ENCODE data around the gene TMA7.

Gene TMA7

DNA sequence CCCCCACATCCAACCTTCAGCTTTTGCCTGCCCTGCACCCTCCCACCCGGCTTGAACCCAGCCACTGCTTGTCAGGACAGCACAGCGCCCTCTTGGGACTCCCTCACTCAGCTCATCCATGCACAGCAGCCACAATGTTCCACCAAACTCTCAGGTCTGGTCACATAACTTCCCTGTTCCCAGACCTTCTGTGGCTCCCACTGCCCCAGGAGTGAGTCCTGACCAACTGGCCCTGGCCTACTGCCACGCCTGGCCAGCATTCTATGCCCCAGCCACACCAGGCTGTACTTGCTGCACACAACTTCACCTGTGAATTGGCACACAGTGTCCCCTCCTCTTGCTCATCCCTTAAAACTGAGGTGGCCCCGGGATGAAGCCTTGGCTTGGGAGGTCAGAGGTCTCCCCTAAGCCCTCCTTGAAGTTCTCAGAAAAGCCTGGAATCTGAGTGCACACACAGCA lies 31.2 kb upstream of the TMA7 start:
- DNase-seq (ENCODE audit: low spot score): no peak

DNA sequence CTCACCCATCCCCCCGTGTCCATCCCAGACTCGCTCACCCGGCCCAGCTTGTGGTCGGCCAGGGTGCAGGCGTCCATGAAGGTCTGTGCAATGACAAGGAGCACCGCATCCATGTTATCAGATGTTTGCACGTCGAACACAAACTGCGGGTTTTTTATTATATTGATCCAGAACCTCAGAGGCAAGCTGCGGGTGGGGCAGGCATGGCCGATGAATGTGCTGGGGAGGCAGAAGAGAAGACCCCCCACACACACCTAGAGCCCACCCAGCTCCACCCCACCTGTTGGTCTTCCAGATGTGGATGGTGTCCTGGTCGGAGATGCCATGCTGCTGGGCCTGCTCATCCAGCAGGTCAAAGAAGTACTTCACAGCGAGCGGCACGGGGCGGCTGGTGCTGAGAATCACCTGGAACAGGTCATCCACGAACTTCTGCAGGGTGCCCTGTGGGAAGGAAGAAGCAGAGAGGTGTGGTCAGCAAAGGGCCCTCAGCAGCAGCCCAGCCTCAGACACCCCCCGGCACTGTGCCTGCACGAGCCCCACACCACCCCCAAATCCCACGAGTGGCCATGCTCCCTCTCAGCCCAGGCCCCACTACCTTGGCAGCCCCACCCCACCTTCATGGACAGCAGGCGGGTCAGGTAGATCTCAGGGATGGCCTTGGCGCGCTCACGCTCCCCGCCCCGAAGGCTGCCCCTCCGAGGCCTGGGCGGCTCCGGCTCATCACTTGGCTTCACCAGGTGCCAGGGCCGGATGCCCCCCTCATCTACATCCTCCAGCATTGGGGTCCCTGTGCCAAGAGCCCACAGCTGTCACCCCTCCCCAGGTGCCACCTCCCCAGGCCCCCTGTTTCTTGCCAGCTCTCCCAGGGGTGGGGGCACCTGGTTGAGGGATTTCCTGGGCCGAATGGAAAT lies 30.5 kb upstream of the TMA7 start:
- no peak for DNase-seq (ENCODE audit: low spot score)

DNA sequence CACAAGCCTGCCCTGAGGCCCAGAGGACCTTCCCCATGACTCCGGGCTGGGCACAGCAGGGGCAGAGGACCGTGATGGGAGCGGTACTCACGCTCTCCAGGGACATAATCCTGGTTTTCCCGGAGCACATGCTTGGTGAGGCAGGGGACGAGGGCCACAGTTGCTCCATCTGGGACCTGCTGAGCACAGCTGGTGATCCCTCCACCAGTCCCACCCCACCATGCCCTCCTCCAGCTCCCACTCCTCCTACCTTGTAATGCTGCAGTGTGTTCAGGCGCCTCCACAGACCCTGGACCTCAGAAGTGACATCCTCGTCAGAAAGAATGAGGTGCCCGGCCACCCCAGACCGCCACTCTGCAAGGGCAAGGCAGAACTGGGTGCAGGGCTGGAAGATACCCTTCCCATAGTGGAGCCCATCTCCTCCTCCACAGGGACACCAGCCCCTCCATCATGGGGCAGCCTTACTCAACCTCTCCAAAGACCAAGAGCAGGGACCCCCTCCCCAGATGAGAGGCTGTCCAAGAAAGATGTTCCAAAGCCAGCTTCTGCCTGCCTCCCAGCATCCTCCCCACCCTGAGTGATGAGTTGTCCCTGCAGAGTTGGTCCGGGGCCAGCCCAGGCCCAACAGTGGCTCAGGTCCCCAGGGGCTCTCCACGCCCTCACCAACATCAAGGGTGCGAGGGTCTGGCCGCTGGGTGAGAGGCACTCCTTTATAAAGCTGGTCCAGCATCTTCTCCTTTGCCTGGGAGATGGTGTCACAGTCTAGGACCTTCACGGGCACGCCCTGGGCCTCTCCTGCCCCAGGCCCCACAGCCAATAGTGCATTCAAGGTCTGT lies 29.6 kb upstream of the TMA7 start:
- DNase-seq (ENCODE audit: low spot score): no peak

DNA sequence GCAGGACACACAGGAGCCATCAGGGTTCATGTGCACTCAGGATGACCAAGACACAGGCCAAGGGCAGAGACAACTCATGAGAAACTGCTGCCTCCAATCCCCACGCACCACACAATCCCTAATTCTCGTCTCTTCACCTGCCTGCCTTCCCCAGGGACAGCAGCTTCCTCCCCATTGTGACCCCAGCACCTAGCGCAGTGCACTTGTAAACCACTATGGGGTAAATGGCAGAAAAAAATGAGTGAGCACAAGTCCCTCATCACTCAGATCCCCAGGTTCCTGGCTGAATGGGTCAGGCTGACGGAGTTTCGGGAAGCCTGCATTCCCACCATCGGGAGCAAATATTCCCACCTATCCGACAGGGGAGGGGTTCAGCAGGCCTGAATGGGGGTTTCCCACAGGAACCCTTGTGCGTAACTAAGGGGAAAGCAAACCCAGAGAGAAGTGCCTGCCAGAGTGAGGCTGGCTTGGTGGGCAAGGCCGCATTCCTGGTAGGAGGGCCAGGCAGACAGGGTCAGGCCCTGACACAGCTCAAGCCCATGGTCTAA lies 28.9 kb upstream of the TMA7 start:
- DNase-seq (ENCODE audit: low spot score): no peak

DNA sequence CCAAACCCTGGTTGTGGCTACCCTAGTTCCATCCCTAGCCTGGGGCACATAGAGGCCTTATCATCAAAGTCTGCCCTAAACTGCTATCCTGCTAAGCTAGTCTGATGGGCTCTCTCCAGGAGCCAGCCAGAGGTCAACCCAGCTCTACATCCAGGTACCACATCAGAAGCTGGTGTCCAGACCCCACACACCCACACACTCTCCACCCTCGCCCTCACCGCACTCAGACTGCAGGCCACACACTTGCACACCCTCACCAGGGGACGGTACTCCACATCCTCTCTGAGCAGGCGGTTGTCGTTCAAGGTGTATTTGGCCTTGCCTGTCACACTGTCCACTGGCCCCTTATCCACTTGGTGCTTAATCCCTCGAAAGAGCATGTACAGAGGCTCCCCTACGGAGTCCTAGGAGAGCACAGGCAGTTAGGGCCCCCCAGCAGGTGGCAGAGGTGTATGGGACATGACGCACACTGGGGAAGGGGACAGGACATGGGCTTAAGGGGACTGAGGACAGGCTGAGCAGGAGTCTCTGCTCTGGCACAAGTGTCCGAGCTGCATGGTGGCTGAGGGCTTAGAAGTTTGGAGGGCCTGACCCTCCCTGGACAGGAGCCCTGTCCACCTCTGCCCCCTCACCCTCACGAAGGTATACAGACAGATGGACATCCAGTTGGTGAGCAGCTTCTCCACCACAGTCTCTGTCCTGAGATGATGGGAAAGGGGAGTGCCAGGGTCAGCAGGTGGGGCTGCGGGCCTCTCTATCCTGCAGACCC lies 28.3 kb upstream of the TMA7 start:
- no peak for DNase-seq (ENCODE audit: low spot score)

DNA sequence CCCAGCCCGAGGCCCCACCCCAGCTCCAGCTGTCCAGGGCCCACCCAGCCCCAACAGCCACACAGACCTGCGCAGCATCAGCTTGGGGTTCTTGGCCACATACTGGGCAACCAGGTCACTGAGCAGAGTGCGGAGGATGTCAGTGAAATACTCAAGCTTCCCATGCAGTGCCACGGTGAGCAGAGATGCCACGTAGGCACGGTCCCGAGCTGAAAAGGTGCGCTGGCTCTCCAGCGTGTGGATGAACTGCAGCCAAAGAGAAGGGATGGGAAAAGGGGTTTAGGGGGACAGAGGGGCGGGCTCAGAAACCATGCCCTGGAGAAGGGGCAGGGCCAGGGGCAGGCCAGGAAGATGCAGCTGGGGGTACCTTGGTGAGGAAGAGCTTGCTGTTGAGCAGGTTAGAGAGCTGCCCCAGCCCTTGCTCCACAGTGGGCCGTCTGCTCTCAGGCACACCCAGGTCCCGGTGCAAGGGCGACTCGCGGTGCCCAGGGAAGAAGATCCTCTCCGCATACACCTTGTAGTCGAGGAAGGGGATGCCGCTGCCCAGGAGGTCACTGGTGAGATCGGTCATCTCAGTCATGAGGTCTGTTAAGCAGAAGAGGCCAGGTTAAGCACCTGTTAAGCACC lies 27.6 kb upstream of the TMA7 start:
- no peak for DNase-seq (ENCODE audit: low spot score)

DNA sequence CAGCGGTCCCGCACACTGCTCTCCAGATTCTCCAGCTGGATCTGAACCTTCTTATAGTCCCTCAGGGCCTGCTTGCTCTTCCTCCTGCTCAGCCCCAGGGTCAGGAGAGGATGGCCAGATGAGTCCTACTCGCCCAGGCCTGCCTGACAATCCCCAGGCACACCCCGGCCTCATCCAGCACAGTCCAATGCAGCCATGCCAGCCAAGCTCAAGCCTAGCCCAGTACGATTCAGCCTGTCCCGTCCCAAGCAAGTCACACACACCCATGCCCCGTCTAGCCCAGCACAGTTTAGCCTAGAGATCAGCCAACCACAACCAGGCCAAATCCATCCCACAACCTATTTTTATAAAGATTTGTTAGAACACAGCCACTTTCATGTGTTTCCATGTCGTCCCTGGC lies 27.0 kb upstream of the TMA7 start:
- no peak for DNase-seq (ENCODE audit: low spot score)

DNA sequence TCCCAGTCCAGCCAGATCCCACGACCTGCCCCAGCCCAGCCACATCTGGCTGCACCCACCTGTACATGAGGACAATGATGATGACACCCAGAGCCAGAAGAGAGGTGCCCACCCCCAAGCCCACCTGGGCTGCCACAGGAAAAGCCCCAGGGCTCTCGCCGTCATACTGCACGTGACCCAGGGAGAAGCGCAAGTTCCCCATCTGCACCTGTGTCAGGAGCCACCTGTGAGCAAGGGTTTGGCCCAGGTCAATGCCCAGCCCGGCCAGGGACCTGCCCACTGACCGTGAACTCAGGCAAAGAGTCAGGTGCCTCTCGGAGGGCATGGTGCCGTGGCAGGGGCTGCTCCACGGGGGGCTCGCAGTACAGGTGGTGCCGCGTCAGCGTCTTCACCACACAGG lies 26.4 kb upstream of the TMA7 start:
- no peak for DNase-seq (ENCODE audit: low spot score)

DNA sequence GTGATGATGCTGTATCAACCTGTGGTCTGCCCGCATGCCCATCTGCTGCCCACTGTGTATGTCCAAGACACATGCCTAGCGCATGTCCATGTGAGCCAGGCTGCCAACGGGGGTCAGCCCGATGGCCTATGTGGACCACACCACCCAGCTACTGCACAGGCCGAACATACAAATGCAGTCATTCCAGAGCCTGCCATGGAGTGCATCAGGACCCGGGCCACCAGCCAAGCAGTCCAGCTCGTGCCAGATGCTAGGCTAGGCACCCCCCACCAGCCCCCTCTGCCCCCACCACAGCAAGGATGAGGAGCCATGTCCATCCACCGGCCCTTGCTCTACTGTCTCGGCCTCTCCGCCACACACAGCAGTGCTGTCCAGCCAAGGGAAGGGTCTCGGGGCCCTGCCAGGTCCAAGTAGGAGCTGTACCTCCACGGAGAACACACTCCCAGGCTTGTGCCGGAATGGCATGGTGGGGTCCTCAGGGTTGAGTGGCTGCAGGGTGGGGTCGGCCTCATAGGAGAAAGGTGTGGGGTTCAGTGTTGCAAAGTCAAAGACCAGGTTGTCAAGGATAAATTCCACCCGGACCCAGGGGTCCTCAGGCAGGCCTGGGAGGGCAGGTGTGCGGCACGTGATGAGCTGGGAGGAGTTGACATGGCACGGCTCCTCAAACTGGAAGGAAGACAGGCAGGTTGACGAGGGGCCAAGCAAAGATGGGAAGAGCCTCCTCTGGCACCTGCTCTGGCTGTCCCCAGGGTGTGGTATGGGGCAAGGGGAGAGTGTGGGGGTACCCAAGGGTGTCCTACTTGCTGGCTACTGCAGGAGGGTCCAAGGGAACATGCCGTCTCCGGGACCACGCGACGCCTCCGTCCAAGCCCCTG lies 25.4 kb upstream of the TMA7 start:
- DNase-seq (ENCODE audit: low spot score): no peak

DNA sequence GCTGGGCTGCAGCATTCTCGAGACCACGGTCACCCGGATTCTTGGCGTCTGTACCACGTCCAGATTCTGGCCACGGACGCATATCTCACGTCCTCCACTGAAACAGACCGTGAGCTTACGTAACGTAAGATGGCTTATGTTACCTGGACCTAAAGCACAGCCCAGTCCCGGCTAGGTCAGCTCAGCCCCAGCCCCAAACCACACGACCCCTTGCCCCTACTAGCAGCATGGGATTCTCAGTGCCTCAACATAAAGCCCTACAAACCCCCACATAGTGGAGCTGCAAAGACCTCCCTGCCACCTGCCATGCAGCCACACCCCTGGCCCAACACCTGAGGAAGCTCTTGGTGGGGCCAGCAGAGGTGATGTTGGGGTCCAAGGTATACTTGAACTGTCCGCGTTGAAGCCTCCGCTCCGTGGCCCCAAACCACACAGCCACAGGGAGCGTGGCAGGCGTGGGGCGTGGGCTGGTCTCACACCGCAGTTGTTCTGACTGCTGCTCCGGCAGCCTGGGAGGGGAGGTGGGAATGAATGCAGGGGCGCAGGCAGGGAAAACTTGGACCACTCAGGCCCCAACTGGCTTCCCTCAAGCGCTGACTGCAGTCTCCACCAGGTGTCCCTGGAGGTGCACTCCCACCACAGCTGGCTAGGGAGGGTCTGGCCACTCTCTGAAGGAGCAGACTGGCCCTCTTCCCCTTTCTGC lies 24.7 kb upstream of the TMA7 start:
- DNase-seq (ENCODE audit: low spot score): no peak

DNA sequence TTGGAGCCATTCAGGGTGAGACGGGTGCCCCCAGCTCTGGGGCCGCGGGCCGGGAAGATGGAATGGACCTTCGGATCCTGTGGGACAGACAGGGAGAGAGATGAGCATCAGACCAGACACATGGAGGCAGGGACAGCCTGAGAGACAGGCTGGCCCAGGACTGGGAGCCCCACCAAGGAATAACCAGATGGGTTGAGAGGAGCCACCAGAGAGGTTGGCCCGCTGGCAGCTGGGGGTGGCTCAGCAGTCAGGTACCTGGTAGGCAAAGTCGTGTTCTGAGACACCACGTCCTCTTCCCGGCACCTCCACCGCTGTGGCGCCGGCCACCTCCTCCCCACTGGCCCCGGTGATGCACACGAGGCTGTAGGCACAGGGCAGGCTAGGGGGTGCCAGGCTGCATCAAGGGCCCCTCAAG lies 24.0 kb upstream of the TMA7 start:
- DNase-seq (ENCODE audit: low spot score): no peak

DNA sequence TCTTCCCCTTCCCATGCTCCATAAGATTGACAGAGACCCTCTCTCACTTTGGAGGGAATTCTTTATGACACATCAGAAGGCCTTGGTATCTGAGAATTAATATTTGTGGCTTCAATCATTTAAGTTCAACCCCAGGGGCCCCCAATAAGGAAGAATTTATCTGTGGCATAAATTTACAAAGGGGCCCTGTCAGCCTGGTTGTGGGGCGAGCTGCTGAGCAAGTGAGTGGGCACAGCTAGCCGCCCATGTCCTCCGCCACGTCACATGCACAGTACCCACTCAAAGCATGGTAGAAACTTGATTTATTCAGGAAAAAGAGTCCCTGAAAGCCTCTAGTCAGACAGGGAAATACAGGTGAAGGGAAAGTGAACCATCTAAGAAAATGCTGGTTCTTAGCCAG lies 23.5 kb upstream of the TMA7 start:
- no peak for DNase-seq (ENCODE audit: low spot score)

DNA sequence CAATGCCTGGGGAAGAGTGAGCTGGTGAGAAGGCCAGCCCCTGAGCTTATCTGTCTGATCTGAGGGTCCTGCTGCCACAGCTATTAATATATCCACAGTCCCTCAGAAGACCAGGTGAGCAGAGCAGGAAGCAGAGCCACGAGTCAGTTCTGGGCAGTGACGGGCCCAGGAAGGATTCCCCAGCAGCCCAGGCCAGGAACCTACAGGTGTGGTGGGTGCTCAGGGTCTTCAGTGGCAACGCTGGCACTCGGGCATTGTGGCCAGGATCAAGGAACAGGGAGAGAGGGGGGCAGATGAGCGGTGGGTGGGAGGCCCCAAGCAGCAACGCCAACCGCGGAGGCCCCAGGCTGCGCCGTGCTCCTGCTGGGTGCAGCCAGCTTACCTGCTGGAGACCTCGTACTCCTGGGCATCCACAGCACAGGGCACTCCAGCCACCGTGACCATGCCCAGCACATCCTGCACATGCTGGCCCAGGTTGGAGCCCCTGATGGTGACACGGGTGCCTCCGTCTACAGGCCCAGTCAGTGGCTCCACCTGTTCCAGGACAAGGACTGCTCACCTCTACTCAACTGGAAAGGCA lies 22.4 kb upstream of the TMA7 start:
- no peak for DNase-seq (ENCODE audit: low spot score)

DNA sequence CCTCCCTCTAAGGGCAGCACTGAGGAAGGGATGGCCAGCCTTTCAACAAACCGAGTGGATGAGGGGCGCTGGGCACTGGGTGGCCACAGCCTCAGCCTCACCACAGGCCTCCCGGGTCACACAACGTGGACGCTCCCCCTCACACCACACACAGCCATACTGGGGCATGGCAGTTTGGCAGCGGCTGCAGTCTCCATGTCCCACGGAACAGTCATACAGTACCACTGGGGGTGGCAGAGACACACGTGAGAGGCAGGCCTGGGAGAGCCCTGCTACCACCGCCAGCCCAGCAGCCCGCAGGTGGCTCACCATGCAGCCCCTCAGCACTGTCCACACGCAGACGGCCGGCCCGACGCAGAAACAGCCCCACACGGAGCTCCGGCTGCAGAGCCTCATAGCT lies 21.9 kb upstream of the TMA7 start:
- no peak for DNase-seq (ENCODE audit: low spot score)

DNA sequence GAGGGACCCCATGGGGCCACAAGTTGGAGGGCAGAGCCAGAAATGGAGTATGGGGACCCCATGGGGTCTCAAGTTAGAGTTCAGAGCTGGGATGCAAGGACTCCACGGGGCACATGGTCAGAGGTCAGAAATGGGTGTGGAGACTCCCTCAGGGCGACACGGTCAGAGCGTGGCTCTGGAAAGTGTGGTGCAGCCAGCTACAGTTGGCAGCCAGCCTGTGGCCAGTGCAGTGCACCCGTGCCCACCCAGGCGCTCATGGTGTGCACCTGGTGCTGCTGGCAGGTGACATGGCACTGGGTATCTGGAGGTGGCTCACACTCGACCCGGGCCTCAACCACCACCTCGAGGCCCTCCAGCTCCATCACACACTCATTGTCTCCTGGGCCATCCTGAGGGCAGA lies 21.4 kb upstream of the TMA7 start:
- DNase-seq (ENCODE audit: low spot score): no peak

DNA sequence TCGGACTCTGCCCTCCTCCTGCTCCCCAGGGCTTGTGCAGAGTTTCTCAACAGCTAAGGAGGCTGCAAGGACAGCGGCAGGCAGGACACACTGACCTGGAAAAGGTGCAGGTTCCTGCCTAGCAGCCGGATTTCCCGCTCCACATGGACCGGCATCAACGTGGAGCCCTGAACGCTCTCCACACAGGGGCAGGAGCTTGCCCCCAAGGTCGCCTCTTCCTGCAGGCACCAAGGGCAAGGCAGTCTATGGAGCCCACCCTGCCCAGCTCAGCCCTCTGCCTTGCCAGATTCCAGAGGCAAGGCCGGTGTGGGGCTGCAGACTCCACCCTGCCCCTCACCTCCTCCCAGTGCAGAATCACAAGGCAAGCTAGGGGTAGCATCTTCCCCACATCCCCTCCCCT lies 20.9 kb upstream of the TMA7 start:
- no peak for DNase-seq (ENCODE audit: low spot score)

DNA sequence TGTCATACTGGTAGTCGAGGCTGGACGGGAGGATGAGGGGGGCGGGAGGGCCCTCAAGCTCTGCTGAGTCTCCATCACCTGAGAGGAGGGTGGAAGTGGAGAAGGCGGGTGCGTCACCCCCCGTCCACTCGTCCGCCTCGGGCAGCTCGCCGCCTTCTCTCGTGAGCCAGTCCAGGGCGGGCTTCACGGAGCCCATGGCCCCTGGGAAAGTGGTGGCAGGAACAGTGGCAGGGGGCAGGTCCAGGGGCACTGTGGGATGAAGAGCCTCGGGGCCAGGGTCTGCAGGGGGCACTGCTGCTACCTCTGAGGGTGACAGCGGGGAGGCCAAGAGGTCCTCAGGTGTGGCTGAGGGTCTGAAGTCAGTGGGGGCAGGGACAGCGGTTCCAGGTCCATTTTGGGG lies 20.5 kb upstream of the TMA7 start:
- DNase-seq (ENCODE audit: low spot score): no peak

DNA sequence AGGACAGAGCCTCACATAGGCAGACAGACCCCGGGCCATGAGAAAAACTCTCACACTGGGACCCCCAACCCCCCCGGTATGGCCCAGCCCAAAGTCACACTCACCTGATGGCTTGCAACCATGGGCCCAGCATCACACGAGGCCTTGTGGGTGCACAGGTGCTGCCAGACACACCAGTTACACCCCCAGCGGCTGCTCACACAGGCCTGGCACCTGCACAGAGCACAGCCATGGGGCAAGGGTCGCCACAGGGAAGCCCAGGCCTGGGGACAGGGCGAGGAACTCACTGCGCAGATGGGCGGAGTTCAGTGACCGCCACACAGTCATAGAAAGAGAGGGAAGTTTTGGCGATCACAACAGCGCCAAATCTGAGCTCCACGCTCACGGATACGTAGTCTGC lies 19.5 kb upstream of the TMA7 start:
- no peak for DNase-seq (ENCODE audit: low spot score)

DNA sequence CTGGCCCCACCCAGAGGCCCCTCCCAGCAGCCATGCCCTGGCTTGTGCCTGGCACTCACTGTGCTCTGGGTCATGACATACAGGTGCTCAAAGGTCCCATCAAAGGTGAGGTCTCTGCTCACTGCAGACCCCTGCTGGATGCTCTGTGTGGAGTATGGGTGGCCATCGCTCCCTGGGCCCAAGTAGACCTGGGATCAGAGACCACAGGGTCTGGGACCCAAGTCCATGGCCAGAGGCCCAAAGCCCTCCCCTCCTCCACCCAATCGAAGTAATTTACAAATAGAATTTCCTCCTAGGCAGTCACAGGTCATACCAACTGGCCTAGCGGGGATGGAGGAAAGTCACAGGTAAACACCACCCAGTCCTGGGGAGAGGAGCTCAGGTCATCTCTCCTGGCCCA lies 17.8 kb upstream of the TMA7 start:
- no peak for DNase-seq (ENCODE audit: low spot score)
